ENCODE measurements around the gene DAZAP1.
A peak's percentile ranks its signal among the peaks of the same experiment; 100 is the strongest.

DAZAP1 gene

GRCh38 chr19:1411255-1412191, 4.1 kb downstream of the DAZAP1 start:
- WGBS (ENCODE audit: extremely low coverage, insufficient coverage, low lambda C conversion rate) = no CpG with 5 or more reads among the region's 29 CpGs

GRCh38 chr19:1412323-1412923, 5.0 kb downstream of the DAZAP1 start:
- DNase-seq = no peak
- WGBS (ENCODE audit: extremely low coverage, insufficient coverage, low lambda C conversion rate) = no CpG with 5 or more reads among the region's 21 CpGs
- Histone ChIP-seq H3K4me2 (ENCODE audit: low read length) (no peak overlapping the region), H2BK120ac (ENCODE audit: low read depth, low read length) (no peak overlapping the region), H3K27me3 (ENCODE audit: insufficient read depth, low read length, poor library complexity) (no peaks in the 10 kb centered on the region), H3K4ac (ENCODE audit: low read depth, low read length) (no peak overlapping the region), H3K18ac (ENCODE audit: low read length) (no peak overlapping the region), H3K79me2 (ENCODE audit: control insufficient read depth, insufficient read depth, low read length) (peaks cover 94% of the 10 kb centered on the region), H2BK15ac (replicated peaks; ENCODE audit: low read depth) (no peak overlapping the region), H3K27ac (ENCODE audit: low read depth, low read length) (no peak overlapping the region), H3K56ac (ENCODE audit: low read length) (no peak overlapping the region), H3K23ac (ENCODE audit: low read length) (no peak overlapping the region), H3K9ac (ENCODE audit: low read length) (no peak overlapping the region), H2BK5ac (ENCODE audit: low read length) (no peak overlapping the region), H4K5ac (ENCODE audit: low read length) (no peak overlapping the region), H2AK5ac (ENCODE audit: low read length) (no peak overlapping the region), H3K79me1 (ENCODE audit: low read length) (peaks cover 9% of the 10 kb centered on the region), H4K8ac (ENCODE audit: low read depth, low read length) (no peak overlapping the region), H3K4me1 (ENCODE audit: control insufficient read depth, low read depth, low read length) (peaks cover 17% of the 10 kb centered on the region), H3K36me3 (ENCODE audit: control insufficient read depth, insufficient read depth, low read length) (peaks cover 6% of the 10 kb centered on the region), H3K4me3 (ENCODE audit: low read length) (no peak overlapping the region)

More at GRCh38 chr19:1411255-1412191, 4.1 kb downstream of the DAZAP1 start:
- H3K4me3 ChIP-seq (ENCODE audit: low read length) = no peak overlapping the region
- no peak overlapping the region for H3K27ac ChIP-seq (ENCODE audit: low read depth, low read length)
- no peak overlapping the region for H2BK15ac ChIP-seq (replicated peaks; ENCODE audit: low read depth)
- H2AK5ac ChIP-seq (ENCODE audit: low read length) = no peak overlapping the region
- peaks cover 17% of the 10 kb centered on the region for H3K4me1 ChIP-seq (ENCODE audit: control insufficient read depth, low read depth, low read length)
- H4K5ac ChIP-seq (ENCODE audit: low read length) = no peak overlapping the region
- peaks cover 7% of the 10 kb centered on the region for H3K79me1 ChIP-seq (ENCODE audit: low read length)
- H3K23ac ChIP-seq (ENCODE audit: low read length) = no peak overlapping the region
- H3K27me3 ChIP-seq (ENCODE audit: insufficient read depth, low read length, poor library complexity) = no peaks in the 10 kb centered on the region
- DNase-seq = no peak
- H3K4me2 ChIP-seq (ENCODE audit: low read length) = no peak overlapping the region
- H3K4ac ChIP-seq (ENCODE audit: low read depth, low read length) = no peak overlapping the region
- peaks cover 85% of the 10 kb centered on the region for H3K79me2 ChIP-seq (ENCODE audit: control insufficient read depth, insufficient read depth, low read length)
- H3K56ac ChIP-seq (ENCODE audit: low read length) = no peak overlapping the region
- H4K8ac ChIP-seq (ENCODE audit: low read depth, low read length) = no peak overlapping the region
- no peak overlapping the region for H2BK5ac ChIP-seq (ENCODE audit: low read length)
- no peak overlapping the region for H2BK120ac ChIP-seq (ENCODE audit: low read depth, low read length)
- H3K9ac ChIP-seq (ENCODE audit: low read length) = no peak overlapping the region
- peaks cover 6% of the 10 kb centered on the region for H3K36me3 ChIP-seq (ENCODE audit: control insufficient read depth, insufficient read depth, low read length)
- no peak overlapping the region for H3K18ac ChIP-seq (ENCODE audit: low read length)

GRCh38 chr19:1412995-1413800, 5.8 kb downstream of the DAZAP1 start:
- WGBS (ENCODE audit: extremely low coverage, insufficient coverage, low lambda C conversion rate) = no CpG with 5 or more reads among the region's 36 CpGs
- Histone ChIP-seq H4K8ac (ENCODE audit: low read depth, low read length) (no peak overlapping the region), H3K4me3 (ENCODE audit: low read length) (no peak overlapping the region), H3K18ac (ENCODE audit: low read length) (no peak overlapping the region), H3K4me1 (ENCODE audit: control insufficient read depth, low read depth, low read length) (peaks cover 17% of the 10 kb centered on the region), H3K56ac (ENCODE audit: low read length) (no peak overlapping the region), H3K23ac (ENCODE audit: low read length) (no peak overlapping the region), H3K79me2 (ENCODE audit: control insufficient read depth, insufficient read depth, low read length) (peaks cover 96% of the 10 kb centered on the region), H3K27me3 (ENCODE audit: insufficient read depth, low read length, poor library complexity) (no peaks in the 10 kb centered on the region), H3K4me2 (ENCODE audit: low read length) (no peak overlapping the region), H3K79me1 (ENCODE audit: low read length) (peaks cover 11% of the 10 kb centered on the region), H3K9ac (ENCODE audit: low read length) (no peak overlapping the region), H2BK15ac (replicated peaks; ENCODE audit: low read depth) (no peak overlapping the region), H2AK5ac (ENCODE audit: low read length) (no peak overlapping the region), H2BK120ac (ENCODE audit: low read depth, low read length) (no peak overlapping the region), H3K27ac (ENCODE audit: low read depth, low read length) (no peak overlapping the region), H2BK5ac (ENCODE audit: low read length) (no peak overlapping the region), H4K5ac (ENCODE audit: low read length) (no peak overlapping the region), H3K4ac (ENCODE audit: low read depth, low read length) (no peak overlapping the region), H3K36me3 (ENCODE audit: control insufficient read depth, insufficient read depth, low read length) (peaks cover 6% of the 10 kb centered on the region)
- no peak for DNase-seq

GRCh38 chr19:1416014-1416841, 8.8 kb downstream of the DAZAP1 start:
- no peak overlapping the region for H3K18ac ChIP-seq (ENCODE audit: low read length)
- peak overlapping the region; percentile 42 for H3K27ac ChIP-seq (ENCODE audit: low read depth, low read length)
- peaks cover 88% of the 10 kb centered on the region for H3K79me2 ChIP-seq (ENCODE audit: control insufficient read depth, insufficient read depth, low read length)
- peaks cover 8% of the 10 kb centered on the region for H3K4me1 ChIP-seq (ENCODE audit: control insufficient read depth, low read depth, low read length)
- no peak overlapping the region for H2BK5ac ChIP-seq (ENCODE audit: low read length)
- H2AK5ac ChIP-seq (ENCODE audit: low read length) = no peak overlapping the region
- DNase-seq = no peak
- no CpG with 5 or more reads among the region's 28 CpGs for WGBS (ENCODE audit: extremely low coverage, insufficient coverage, low lambda C conversion rate)
- peaks cover 13% of the 10 kb centered on the region for H3K36me3 ChIP-seq (ENCODE audit: control insufficient read depth, insufficient read depth, low read length)
- H3K27me3 ChIP-seq (ENCODE audit: insufficient read depth, low read length, poor library complexity) = no peaks in the 10 kb centered on the region
- peaks cover 23% of the 10 kb centered on the region for H3K79me1 ChIP-seq (ENCODE audit: low read length)
- H3K4ac ChIP-seq (ENCODE audit: low read depth, low read length) = no peak overlapping the region
- H3K9ac ChIP-seq (ENCODE audit: low read length) = peak overlapping the region; percentile 66
- H2BK15ac ChIP-seq (replicated peaks; ENCODE audit: low read depth) = no peak overlapping the region
- no peak overlapping the region for H4K5ac ChIP-seq (ENCODE audit: low read length)
- H3K4me3 ChIP-seq (ENCODE audit: low read length) = no peak overlapping the region
- peak overlapping the region; percentile 82 for H3K56ac ChIP-seq (ENCODE audit: low read length)
- H2BK120ac ChIP-seq (ENCODE audit: low read depth, low read length) = no peak overlapping the region
- H3K4me2 ChIP-seq (ENCODE audit: low read length) = no peak overlapping the region
- no peak overlapping the region for H4K8ac ChIP-seq (ENCODE audit: low read depth, low read length)
- H3K23ac ChIP-seq (ENCODE audit: low read length) = peak overlapping the region; percentile 15

- peaks cover 13% of the 10 kb centered on the region for H3K36me3 ChIP-seq (ENCODE audit: control insufficient read depth, insufficient read depth, low read length)
- H3K27ac ChIP-seq (ENCODE audit: low read depth, low read length) = no peak overlapping the region
- H3K79me1 ChIP-seq (ENCODE audit: low read length) = peaks cover 23% of the 10 kb centered on the region
- no peak overlapping the region for H2BK120ac ChIP-seq (ENCODE audit: low read depth, low read length)
- H3K4me1 ChIP-seq (ENCODE audit: control insufficient read depth, low read depth, low read length) = peaks cover 8% of the 10 kb centered on the region
- no peak overlapping the region for H3K4me2 ChIP-seq (ENCODE audit: low read length)
- no peak overlapping the region for H4K5ac ChIP-seq (ENCODE audit: low read length)
- peak overlapping the region; percentile 4 for H3K56ac ChIP-seq (ENCODE audit: low read length)
- H2BK15ac ChIP-seq (replicated peaks; ENCODE audit: low read depth) = no peak overlapping the region
- DNase-seq = no peak
- no peak overlapping the region for H2BK5ac ChIP-seq (ENCODE audit: low read length)
- H4K8ac ChIP-seq (ENCODE audit: low read depth, low read length) = no peak overlapping the region
- peaks cover 83% of the 10 kb centered on the region for H3K79me2 ChIP-seq (ENCODE audit: control insufficient read depth, insufficient read depth, low read length)
- H3K23ac ChIP-seq (ENCODE audit: low read length) = no peak overlapping the region
- no CpG with 5 or more reads among the region's 21 CpGs for WGBS (ENCODE audit: extremely low coverage, insufficient coverage, low lambda C conversion rate)
- no peak overlapping the region for H2AK5ac ChIP-seq (ENCODE audit: low read length)
- H3K4ac ChIP-seq (ENCODE audit: low read depth, low read length) = no peak overlapping the region
- no peak overlapping the region for H3K9ac ChIP-seq (ENCODE audit: low read length)
- H3K27me3 ChIP-seq (ENCODE audit: insufficient read depth, low read length, poor library complexity) = no peaks in the 10 kb centered on the region
- H3K4me3 ChIP-seq (ENCODE audit: low read length) = no peak overlapping the region
- H3K18ac ChIP-seq (ENCODE audit: low read length) = no peak overlapping the region
Measured at GRCh38 chr19:1417145-1417544, 9.8 kb downstream of the DAZAP1 start.

Measured in mesendoderm (in vitro differentiated cells).